Stimulated activated CD8-positive, alpha-beta memory T cell treated with anti-CD3 and anti-CD28 coated beads, Interleukin-15, amount 100 ng/mL, for 24 hours (primary cell): ENCODE measurements around the gene KRTAP10-10.
"Not testable (repeated sequence)": the region's sequence is repeated elsewhere in the genome, so short reads cannot be mapped to it uniquely, and the experiment has no call there.

Experiments
- DNase-seq: peaks from one replicate; pipeline ENCODE4 v3.0.0-alpha.2; 2020; ENCODE audit warnings: low read depth

The KRTAP10-10 gene

DNA sequence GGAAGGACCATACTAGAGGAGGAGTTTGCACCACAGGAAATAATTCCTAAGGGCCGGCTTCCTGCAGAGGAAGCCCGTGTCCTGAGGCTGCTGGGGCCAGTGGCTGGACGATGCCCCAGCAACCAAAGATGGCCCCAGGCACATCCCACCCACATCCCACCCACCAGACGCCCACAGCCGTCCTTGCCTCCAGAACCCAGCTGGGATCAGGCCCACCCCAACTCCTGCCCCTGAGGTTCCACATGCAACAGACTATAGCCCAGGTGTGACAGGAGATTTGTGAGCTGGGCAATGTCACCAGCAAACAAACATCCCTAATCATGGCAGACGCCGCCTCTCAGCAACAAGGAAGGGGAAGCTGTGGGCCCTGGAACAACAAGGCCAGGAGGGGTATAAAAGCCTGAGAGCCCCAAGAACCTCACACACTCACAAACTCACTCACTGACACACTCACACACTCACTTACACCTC, 10.4 kb upstream of the KRTAP10-10 start, which contains the start of gene KRTAP10-9:
KRTAP10-9 (plus strand) TSS at position 421 of the 471 bp plus-strand sequence. CDS start 79 bp downstream, outside the sequence.
- no peak for DNase-seq

DNA sequence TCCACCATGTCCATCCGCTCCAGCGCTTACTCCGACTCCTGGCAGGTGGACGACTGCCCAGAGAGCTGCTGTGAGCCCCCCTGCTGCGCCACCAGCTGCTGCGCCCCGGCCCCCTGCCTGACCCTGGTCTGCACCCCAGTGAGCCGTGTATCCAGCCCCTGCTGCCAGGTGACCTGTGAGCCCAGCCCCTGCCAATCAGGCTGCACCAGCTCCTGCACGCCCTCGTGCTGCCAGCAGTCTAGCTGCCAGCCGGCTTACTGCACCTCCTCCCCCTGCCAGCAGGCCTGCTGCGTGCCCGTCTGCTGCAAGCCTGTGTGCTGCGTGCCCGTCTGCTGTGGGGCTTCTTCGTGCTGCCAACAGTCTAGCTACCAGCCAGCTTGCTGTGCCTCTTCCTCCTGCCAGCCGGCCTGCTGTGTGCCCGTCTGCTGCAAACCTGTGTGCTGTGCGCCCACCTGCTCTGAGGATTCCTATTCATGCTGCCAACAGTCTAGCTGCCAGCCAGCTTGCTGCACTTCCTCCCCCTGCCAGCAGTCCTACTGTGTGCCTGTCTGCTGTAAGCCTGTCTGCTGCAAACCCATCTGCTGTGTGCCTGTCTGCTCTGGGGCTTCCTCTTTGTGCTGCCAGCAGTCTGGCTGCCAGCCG, 9.9 kb upstream of the KRTAP10-10 start:
- not testable (repeated sequence) for DNase-seq

DNA sequence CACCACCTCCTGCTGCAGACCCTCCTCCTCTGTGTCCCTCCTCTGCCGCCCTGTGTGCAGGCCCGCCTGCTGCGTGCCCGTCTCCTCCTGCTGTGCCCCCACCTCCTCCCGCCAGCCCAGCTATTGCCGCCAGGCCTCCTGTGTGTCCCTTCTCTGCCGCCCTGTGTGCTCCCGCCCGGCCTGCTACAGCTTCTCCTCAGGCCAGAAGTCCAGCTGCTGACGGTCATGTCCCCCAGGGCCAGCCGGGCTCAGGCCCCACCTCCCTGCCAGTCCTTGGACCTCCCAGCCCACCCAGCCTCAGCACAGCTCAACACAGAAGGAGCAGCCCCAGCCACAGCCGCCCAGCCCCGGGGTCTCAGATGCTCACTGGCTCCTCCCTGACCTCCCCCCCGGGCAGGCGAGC, 9.3 kb upstream of the KRTAP10-10 start:
- DNase-seq: not testable (repeated sequence)

DNA sequence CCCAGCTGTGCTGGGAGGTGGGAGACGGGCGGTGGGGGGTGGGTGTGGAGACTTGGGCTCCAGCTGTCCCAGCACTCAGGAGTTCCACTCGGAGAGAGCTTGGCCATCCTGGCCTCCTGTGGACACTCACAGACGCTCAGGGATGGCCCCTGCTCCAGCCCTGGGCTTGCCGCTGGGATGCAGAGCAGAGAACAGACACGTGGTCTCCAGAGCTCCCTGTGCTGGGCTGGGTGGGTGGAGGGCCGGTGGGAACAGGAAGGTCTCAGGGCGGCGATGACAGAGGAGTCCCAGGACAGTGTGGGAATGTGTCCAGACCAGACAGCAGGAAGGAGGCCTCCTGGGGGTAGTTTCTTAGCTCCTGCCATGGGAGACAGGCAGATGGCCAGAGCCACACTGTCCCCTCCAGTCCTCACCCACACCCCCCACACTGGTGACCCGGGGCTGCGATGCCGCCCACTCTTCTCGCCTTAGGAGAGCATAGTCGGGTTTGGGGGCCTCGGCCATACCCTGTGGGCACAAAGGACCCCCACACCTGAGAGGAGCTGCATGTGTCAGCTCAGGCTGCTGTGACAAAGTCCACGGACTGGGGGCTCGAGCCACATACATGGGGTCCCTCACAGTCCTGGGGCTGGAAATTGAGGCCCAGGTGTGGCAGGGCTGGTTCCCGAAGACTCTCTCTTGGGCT, 8.3 kb upstream of the KRTAP10-10 start:
- no peak for DNase-seq

DNA sequence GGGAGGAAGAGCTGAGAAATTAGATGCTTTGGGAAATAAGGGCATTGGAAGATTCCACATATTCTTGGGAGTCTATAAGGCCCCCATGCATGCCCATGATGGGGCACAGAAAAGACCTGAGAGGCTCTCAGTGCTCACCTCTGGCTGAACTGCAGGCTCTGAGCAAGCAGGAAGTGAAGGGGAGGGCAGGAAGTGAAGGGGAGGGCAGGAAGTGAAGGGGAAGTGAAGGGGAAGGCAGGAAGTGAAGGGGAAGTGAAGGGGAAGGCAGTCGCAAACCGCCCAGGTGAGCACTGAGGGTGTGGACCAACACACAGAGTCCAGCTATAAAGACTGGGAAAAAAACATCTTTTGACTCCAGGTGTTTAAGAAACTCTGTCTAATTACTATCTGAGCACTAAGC, 6.7 kb upstream of the KRTAP10-10 start:
- no peak for DNase-seq

DNA sequence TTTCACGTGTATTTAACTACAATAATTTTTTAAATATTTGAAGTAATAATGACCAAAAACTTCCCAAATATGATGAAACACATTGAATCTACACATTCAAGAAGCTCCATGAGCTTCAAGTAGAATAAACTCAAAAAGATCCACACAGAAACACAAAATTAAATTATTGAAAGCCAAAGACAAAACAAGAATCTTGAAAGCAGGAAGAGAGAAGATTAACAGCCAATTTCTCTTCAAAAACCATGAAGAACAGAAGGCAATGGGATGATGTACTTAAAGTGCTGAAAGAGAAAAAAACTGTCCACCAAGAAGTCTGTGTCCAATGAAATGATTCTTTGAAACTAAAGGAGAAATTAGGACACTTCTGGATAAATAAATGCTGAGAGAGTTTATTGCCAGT, 5.1 kb upstream of the KRTAP10-10 start:
- DNase-seq: no peak

DNA sequence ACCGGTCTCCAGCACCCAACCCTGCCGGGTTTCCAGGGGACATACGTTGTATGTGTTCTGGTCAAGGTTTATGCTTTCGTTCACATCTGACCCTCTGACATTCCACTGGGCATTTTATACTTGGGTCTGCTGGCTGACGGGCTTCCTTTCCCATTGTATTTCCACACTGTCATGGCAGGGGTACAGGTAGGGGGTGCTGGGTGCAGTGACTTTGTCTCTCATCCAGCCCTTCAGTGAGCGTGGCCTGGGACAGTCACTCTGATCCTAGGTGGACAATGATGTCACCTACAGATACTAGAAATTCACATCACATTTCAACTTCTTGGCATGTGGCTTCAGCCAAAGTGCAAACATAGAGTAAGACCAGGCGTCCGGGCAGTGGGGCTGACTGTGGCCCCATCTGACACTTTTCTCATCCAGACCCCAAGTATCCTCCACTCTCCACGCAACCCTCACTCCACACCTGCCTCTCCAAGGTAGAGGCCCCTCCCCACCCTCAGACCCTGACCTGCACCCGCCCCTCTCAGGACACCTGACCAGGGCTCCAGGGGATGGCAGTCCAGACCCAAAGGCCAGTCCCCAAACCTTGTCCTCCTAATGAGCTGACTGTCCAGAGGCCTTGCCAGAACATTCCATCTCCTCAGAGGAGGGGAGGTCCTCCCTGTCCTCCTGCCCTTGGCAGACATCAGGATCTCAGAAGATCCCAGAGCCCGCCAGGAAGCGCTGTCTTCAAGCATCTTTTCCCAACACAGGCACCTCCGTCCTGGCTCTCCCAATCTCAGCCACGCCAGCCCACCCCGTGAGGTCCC, 743 bp upstream of the KRTAP10-10 start:
- no peak for DNase-seq

DNA sequence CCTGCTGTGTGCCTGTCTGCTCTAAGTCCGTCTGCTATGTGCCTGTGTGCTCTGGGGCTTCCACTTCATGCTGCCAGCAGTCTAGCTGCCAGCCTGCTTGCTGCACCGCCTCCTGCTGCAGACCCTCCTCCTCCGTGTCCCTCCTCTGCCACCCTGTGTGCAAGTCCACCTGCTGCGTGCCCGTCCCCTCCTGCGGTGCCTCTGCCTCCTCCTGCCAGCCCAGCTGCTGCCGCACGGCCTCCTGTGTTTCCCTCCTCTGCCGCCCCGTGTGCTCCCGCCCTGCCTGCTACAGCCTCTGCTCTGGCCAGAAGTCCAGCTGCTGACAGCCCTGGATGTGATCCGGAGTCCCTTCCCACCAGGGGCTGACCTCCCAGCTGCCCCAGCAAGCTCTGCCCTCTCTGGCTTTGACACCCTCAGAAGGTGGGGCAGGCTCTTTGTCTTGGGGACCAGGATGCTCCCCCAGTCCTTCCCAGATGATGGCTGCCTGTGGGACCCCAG, 744 bp downstream of the KRTAP10-10 start:
- DNase-seq: not testable (repeated sequence)

DNA sequence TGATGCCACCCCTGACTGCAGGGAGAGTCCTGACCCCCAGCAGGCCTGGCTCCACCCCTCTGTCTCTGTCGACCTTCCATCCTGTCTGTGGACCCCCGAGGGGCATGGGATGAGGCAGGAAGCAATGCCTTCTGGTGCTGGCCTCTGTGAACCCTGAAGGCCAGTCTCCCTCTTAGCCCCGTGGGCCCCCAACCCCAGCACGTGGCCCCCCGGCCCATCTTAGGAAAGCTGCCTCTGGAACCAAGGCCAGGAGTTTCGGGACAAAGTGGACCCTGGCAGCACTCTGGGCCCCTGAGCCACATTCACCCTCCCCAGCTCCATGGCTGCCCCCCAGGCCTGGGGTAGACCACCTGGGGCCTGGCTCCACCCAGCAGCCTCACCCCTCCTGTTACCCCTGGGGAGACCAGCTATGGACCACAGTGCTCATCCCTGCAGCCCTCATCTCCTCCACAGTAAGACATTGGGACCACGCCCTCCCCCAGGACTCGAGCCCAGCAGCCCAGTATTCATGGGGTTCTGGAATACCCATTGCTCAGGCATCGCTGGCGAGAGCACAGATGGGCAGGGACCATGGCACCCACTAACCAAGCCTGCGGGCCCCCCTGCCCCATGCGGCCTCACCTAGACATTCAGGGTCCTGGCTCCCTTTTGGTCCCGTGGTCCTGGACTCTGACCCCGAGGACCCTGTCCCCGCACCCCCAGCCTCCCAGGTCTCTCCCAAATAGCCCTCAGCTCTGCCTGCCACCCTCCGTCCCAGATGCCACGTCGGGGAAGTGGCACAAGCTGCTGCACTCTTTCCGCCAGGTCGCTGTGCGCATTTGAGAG, 1.6 kb downstream of the KRTAP10-10 start:
- not testable (repeated sequence) for DNase-seq

DNA sequence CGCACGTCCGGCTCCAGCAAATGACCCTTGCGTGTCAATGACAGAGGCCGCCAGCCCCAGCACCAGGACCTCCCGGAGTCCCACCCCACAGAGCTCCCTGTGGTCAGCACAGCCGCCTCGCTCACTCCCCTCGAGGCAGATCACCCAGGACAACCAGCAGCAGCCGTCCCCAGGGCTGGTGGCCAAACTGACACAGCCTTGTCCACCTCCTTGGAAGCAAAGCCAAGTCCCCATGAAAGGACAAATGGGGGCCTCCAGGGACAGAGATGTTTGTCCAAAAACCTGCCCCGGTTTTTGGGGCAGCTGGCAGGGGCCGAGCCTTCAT, 2.1 kb downstream of the KRTAP10-10 start:
- DNase-seq: no peak

DNA sequence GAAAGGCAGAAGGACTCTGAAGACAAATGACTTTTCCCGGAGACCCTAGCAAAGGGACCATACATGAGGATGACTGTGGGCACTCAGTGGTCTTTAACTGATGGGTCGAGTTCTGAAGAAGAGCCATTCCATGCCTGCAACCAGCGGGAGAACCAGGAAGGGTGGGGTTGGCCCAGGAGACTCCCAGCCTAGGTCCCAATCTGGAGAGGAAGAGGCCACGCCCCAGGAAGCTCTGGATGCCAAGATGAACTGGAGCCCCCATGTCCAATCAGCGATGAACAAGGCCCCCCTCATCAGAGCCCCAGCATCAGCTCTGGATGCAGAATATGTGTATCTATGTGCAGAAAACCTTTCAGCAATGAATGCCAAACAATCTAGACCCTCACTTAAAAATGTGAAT, 3.6 kb downstream of the KRTAP10-10 start:
- DNase-seq: no peak

DNA sequence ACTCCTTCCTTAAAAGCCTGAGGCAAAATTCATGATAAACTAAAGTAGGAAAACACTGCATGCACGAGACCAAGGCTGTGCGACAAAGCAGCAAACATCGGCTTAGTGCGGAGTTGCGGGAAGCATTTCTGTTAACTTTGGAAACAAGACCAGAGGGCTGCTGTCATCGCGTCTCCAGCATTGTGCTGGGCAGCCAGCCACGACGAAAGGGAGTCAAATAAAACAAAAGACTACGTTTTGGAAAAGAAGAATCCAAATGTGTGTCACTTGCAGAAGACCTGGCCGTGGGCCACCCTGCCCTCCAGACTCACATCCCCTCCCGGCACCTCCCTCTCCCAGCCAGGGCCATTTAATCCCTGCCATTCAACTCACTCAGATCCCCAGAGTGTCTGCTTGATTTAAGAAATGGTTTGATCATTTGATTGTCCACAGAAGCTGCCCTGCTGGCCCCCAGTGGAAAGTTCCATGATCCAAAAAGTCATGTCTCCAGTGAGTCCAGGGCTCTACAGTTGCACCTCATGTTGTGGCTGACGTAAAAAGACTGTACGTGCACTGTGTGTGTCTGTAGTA, 6.7 kb downstream of the KRTAP10-10 start:
- DNase-seq: no peak

DNA sequence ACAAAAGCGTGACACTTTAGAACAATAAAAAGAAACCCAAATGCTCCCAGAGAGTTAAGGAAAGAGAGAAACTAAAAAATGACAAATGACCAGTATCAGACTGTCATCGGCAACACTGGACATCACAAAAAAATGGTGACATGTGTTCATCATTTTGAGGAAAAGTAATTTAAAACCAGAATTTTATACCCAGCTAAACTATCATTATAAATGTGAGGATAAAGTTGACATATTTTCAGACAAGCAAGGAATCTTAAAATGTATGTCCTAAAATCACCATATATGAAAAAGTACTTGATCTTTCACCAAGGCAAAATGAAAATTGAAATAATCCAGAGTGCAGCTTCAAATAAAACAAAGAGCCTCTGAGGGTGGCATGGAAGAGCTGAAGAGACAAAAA, 7.7 kb downstream of the KRTAP10-10 start:
- DNase-seq: no peak

DNA sequence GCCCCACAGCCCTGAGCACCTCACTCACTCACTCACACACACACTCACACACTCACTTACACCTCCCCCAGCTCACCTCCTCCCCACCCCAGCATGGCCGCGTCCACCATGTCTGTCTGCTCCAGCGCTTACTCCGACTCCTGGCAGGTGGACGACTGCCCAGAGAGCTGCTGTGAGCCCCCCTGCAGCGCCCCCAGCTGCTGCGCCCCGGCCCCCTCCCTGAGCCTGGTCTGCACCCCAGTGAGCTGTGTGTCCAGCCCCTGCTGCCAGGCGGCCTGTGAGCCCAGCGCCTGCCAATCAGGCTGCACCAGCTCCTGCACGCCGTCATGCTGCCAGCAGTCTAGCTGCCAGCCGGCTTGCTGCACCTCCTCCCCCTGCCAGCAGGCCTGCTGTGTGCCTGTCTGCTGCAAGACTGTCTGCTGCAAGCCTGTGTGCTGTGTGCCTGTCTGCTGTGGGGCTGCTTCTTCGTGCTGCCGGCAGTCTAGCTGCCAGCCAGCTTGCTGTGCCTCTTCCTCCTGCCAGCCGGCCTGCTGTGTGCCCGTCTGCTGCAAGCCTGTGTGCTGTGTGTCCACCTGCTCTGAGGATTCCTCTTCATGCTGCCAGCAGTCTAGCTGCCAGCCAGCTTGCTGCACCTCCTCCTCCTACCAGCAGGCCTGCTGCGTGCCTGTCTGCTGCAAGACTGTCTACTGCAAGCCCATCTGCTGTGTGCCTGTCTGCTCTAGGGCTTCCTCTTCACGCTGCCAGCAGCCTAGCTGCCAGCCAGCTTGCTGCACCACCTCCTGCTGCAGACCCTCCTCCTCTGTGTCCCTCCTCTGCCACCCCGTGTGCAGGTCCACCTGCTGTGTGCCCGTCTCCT, 9.4 kb downstream of the KRTAP10-10 start, which contains the start of gene KRTAP10-11:
KRTAP10-11 (plus strand) TSS at position 49 of the 856 bp plus-strand sequence; CDS start at position 94, 45 bp downstream.
- DNase-seq: not testable (repeated sequence)

DNA sequence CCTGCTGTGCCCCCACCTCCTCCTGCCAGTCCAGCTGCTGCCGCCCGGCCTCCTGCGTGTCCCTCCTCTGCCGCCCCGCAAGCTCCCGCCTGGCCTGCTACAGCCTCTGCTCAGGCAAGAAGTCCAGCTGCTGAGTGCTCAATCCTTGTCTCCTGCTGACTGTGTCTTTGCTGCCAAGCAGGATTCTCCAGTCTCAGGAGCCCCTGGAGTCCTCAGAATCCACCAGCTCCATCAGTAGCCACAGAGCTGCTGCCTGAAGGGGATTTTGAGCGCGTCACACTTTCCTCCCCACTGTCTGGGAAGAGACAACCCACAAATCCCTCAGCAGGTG, 10.0 kb downstream of the KRTAP10-10 start:
- DNase-seq: no peak

DNA sequence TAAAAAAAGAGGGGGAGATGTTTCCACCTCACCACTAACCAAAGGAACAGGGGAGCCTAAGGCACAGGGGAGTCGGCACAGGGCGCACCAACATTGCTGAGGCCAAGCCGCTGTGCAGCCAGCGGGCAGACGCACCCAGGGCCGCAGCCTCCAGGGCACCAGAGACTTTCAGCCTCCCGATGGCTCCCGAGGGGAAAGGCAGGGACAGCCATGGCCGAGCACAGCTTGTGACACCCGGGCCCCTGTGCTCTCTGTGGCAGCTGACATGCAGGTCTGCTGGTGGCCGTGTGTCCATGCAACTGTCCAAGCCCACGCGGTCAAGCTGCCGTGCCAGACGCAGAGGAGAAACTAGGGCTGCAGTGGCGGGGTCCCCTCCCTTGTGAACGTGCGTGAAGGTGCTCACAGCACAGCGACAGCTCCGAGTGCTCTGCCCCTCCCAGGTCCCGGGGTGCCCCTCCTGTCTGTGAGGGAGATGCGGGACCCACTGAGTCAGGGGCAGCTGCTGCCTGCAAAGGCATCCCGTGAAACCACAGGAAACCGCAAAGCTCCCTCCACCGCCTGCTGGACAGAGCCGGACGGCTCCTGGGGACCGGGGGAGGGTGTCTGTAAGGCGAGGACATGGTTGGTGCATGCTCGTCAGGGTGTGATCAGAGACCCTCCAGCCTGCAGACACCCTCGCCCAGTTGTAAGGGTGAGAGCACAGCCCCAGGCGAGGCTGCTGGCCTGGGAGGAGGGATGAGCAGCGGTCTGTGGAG, 11.6 kb downstream of the KRTAP10-10 start:
- DNase-seq: no peak

DNA sequence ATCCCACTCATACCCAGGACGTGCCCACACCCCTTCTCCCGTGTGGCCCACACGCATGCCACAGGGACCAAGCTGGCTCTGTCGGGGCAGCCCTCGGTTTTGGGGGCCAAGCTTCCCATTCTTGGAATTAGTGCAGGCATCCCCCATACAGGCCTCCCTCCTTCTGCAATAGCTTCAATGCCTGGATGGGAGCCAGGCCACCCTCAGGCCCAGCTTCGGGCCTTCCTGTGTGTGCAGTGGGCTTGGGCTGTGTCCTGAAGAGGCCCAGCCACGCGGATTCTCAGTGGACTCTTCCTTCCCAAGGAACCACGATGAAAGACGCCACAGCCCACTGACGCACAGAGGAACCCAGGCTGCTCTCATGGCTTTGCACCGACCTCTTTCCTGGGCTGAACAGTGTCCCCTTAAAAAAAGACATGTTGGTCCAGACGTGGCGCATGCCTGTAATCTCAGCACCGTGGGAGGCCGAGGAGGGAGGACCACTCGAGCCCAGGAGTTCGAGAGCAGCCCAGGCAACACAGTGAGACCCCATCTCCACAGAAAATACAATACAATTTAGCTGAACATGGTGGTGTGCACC, 12.5 kb downstream of the KRTAP10-10 start:
- no peak for DNase-seq

DNA sequence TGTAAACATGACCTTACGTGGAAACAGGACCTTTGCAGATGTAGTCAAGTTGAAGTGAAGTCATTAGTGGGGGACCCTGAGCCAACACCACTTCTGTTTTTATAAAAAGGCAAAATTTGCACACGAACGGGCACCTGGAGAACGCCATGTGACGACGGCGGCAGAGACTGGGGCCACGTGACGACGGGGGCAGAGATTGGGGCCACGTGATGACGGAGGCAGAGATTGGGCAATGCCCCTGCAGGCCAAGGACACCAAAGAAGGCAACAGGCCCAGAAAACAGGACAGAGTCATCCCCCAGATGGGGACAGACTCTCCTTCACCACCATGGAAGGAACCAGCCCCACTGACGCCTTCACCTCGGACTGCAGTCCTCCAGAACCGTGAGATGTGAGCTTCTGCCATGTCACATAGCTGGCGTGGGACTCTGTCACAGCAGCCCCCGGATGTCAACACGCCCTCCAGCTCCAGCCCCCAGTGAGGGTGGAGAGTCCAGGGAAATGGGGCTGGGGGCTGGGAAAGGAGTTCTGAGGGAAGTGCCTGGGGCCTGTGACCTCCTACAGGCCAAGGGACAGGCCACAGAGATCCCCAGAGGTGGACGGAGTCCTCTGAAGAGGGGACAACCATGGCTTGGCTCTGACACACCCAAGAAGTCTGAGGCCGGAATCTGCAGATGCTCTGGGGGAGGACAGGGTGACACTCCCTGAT, 13.3 kb downstream of the KRTAP10-10 start:
- DNase-seq: no peak
